SK-N-SH treated with all-trans-retinoic acid at 6 μM for 48 hours (cell line): Measurements from ENCODE around the gene WASF2.

Source experiments
- ATAC-seq: fragments of 200-7000 bp; cut with Tn5 transposase; 3 replicates; pipeline ENCODE4 v1.9.1; 2020; ENCODE audit warnings: mild to moderate bottlenecking, moderate library complexity
- CSDC2 ChIP-seq: fragments of 250-450 bp; sonication (Bioruptor Pico); IDR thresholded peaks from 2 replicates; pipeline ENCODE4 v1.5.0; 2020; ENCODE audit warnings: mild to moderate bottlenecking, moderate library complexity
- ESRRG ChIP-seq: fragments of 250-450 bp; sonication (Bioruptor Pico); IDR thresholded peaks from 2 replicates; pipeline ENCODE4 v1.6.1; 2021; ENCODE audit warnings: mild to moderate bottlenecking
- GLIS3 ChIP-seq: fragments of 250-450 bp; sonication (Bioruptor Pico); IDR thresholded peaks from 2 replicates; pipeline ENCODE4 v1.5.0; 2020; ENCODE audit warnings: mild to moderate bottlenecking, moderate library complexity
- ISL1 ChIP-seq: fragments of 250-450 bp; sonication (Bioruptor Pico); IDR thresholded peaks from 2 replicates; pipeline ENCODE4 v2.1.2; 2022; ENCODE audit warnings: mild to moderate bottlenecking, moderate library complexity
- OSR1 ChIP-seq: fragments of 250-450 bp; sonication (Bioruptor Pico); IDR thresholded peaks from 2 replicates; pipeline ENCODE4 v1.8.0; 2022; ENCODE audit warnings: moderate library complexity, mild to moderate bottlenecking, inconsistent platforms
- PPARA ChIP-seq: fragments of 250-450 bp; sonication (Bioruptor Pico); IDR thresholded peaks from 2 replicates; pipeline ENCODE4 v1.5.0; 2020; ENCODE audit warnings: mild to moderate bottlenecking, borderline replicate concordance
- RARB ChIP-seq: fragments of 250-450 bp; sonication (Bioruptor Pico); IDR thresholded peaks from 2 replicates; pipeline ENCODE4 v1.8.0; 2021; ENCODE audit warnings: mild to moderate bottlenecking, moderate library complexity
- SNAI2 ChIP-seq: fragments of 250-450 bp; sonication (Bioruptor Pico); IDR thresholded peaks from 2 replicates; pipeline ENCODE4 v1.5.0; 2020; ENCODE audit warnings: mild to moderate bottlenecking, moderate library complexity
- TOX ChIP-seq: fragments of 250-450 bp; sonication (Bioruptor Pico); IDR thresholded peaks from 2 replicates; pipeline ENCODE4 v1.8.0; 2021; ENCODE audit warnings: mild to moderate bottlenecking, moderate library complexity, borderline replicate concordance
- ZC3H10 ChIP-seq: fragments of 250-450 bp; sonication (Bioruptor Pico); IDR thresholded peaks from 2 replicates; pipeline ENCODE4 v1.5.1; 2021; ENCODE audit warnings: mild to moderate bottlenecking, moderate library complexity
- ZFP3 ChIP-seq: fragments of 250-450 bp; sonication (Bioruptor Pico); IDR thresholded peaks from 2 replicates; pipeline ENCODE4 v1.5.0; 2020; ENCODE audit warnings: mild to moderate bottlenecking, moderate library complexity
- ZNF565 ChIP-seq: fragments of 450-650 bp; formaldehyde crosslinking; conservative IDR thresholded peaks from 2 replicates; pipeline ENCODE4 v1.5.0; 2020; ENCODE audit warnings: low read depth, mild to moderate bottlenecking, moderate library complexity
- ZNF70 ChIP-seq: fragments of 450-650 bp; formaldehyde crosslinking; IDR thresholded peaks from 2 replicates; pipeline ENCODE4 v1.5.0; 2020; ENCODE audit warnings: mild to moderate bottlenecking, moderate library complexity
- ZNF8 ChIP-seq: fragments of 450-650 bp; formaldehyde crosslinking; IDR thresholded peaks from 2 replicates; pipeline ENCODE4 v1.5.0; 2020; ENCODE audit warnings: mild to moderate bottlenecking, moderate library complexity
- TF ChIP-seq, protein P1 (sequence below): fragments of 250-450 bp; sonication (Bioruptor Pico); IDR thresholded peaks from 2 replicates; pipeline ENCODE4 v1.8.0; 2020; ENCODE audit warnings: mild to moderate bottlenecking, moderate library complexity, borderline replicate concordance
- TF ChIP-seq, protein P2 (sequence below): fragments of 250-450 bp; sonication (Bioruptor Pico); IDR thresholded peaks from 2 replicates; pipeline ENCODE4 v1.8.0; 2021; ENCODE audit warnings: low read depth, mild to moderate bottlenecking, moderate library complexity, borderline replicate concordance
- TF ChIP-seq, protein P3 (sequence below): fragments of 250-450 bp; sonication (Bioruptor Pico); IDR thresholded peaks from 2 replicates; pipeline ENCODE4 v1.5.0; 2020; ENCODE audit warnings: mild to moderate bottlenecking, moderate library complexity
- TF ChIP-seq, protein P4 (sequence below): fragments of 250-450 bp; sonication (Bioruptor Pico); IDR thresholded peaks from 2 replicates; pipeline ENCODE4 v1.5.1; 2020; ENCODE audit warnings: low read depth, mild to moderate bottlenecking, moderate library complexity

The WASF2 gene

DNA sequence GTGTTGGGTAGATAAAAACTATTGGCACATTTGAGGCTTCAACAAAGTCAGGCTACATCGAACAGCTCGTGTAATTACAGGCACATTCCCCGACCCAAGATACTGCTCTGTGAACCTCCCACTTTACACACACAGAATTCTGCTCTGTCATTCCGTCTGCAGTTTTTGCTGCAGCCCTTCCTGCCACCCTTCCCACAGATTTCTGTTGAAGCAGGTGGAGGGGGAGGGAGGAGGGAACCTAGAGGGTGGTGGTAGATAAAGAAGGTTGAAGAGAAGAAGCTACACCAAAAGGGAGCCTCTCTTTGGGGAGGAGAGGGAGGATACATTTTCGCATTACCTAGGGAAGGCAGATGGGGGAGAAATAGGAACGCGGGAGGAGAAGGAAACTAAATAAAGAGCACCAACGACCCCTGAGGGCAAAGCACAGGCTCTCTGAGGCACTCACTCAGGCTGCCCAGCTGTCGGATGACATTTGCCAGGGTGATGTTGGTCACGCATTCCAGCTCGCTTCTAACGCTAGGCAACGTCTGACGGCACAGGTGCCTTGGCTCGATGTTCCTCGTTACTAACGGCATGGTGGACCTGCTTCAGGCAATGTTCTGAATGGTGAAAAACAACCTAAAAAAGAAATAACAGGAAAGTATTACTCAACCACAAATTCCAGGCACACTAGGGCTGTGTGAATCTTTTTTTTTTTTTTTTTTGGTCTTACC is 61.5 kb downstream of the WASF2 start (continued):
- TF ChIP-seq ZNF70 (CRISPR knock-in tag) = no peak
- TF ChIP-seq TOX = no peak
- TF ChIP-seq, protein P1, sequence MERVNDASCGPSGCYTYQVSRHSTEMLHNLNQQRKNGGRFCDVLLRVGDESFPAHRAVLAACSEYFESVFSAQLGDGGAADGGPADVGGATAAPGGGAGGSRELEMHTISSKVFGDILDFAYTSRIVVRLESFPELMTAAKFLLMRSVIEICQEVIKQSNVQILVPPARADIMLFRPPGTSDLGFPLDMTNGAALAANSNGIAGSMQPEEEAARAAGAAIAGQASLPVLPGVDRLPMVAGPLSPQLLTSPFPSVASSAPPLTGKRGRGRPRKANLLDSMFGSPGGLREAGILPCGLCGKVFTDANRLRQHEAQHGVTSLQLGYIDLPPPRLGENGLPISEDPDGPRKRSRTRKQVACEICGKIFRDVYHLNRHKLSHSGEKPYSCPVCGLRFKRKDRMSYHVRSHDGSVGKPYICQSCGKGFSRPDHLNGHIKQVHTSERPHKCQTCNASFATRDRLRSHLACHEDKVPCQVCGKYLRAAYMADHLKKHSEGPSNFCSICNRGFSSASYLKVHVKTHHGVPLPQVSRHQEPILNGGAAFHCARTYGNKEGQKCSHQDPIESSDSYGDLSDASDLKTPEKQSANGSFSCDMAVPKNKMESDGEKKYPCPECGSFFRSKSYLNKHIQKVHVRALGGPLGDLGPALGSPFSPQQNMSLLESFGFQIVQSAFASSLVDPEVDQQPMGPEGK (CRISPR knock-in tag) = no peak
- no peak for TF ChIP-seq ZNF8
- no peak for TF ChIP-seq ZFP3 (CRISPR knock-in tag)
- TF ChIP-seq PPARA (CRISPR knock-in tag) = no peak

DNA sequence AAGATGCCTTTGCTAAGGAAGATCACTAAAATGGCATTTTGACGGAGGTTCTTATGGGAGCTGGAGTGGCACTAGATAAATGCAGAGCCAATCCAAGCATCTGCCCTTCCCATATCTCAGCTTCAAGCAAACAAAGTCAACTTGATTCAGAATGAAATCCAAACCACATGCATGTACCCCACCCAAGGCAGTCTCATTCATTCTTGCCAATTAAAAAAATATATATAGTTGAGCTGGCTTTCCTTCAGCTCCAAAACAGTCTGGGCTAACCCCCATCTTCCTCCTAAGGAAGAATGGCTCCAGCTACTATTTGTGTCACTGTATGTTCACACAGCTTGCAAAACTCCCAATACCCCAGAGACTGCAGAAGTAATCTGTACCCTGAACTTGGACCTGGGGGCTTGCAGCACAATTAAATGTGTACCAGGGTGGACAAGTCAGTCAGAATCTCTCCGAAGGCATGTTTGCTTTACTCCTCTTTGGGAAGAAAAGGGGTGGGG is 62.1 kb downstream of the WASF2 start:
- ATAC-seq = no peak
- TF ChIP-seq ZNF565 (CRISPR knock-in tag) = no peak
- no peak for TF ChIP-seq CSDC2 (CRISPR knock-in tag)
- no peak for TF ChIP-seq OSR1
- TF ChIP-seq RARB = no peak
- no peak for TF ChIP-seq GLIS3
- TF ChIP-seq ISL1 (CRISPR knock-in tag) = no peak
- no peak for TF ChIP-seq PPARA (CRISPR knock-in tag)
- TF ChIP-seq, protein P1 (CRISPR knock-in tag) = no peak
- TF ChIP-seq, protein P2, sequence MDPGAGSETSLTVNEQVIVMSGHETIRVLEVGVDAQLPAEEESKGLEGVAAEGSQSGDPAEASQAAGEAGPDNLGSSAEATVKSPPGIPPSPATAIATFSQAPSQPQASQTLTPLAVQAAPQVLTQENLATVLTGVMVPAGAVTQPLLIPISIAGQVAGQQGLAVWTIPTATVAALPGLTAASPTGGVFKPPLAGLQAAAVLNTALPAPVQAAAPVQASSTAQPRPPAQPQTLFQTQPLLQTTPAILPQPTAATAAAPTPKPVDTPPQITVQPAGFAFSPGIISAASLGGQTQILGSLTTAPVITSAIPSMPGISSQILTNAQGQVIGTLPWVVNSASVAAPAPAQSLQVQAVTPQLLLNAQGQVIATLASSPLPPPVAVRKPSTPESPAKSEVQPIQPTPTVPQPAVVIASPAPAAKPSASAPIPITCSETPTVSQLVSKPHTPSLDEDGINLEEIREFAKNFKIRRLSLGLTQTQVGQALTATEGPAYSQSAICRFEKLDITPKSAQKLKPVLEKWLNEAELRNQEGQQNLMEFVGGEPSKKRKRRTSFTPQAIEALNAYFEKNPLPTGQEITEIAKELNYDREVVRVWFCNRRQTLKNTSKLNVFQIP (CRISPR knock-in tag) = no peak
- TF ChIP-seq, protein P3, sequence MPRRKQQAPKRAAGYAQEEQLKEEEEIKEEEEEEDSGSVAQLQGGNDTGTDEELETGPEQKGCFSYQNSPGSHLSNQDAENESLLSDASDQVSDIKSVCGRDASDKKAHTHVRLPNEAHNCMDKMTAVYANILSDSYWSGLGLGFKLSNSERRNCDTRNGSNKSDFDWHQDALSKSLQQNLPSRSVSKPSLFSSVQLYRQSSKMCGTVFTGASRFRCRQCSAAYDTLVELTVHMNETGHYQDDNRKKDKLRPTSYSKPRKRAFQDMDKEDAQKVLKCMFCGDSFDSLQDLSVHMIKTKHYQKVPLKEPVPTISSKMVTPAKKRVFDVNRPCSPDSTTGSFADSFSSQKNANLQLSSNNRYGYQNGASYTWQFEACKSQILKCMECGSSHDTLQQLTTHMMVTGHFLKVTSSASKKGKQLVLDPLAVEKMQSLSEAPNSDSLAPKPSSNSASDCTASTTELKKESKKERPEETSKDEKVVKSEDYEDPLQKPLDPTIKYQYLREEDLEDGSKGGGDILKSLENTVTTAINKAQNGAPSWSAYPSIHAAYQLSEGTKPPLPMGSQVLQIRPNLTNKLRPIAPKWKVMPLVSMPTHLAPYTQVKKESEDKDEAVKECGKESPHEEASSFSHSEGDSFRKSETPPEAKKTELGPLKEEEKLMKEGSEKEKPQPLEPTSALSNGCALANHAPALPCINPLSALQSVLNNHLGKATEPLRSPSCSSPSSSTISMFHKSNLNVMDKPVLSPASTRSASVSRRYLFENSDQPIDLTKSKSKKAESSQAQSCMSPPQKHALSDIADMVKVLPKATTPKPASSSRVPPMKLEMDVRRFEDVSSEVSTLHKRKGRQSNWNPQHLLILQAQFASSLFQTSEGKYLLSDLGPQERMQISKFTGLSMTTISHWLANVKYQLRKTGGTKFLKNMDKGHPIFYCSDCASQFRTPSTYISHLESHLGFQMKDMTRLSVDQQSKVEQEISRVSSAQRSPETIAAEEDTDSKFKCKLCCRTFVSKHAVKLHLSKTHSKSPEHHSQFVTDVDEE (CRISPR knock-in tag) = no peak
- TF ChIP-seq, protein P4, sequence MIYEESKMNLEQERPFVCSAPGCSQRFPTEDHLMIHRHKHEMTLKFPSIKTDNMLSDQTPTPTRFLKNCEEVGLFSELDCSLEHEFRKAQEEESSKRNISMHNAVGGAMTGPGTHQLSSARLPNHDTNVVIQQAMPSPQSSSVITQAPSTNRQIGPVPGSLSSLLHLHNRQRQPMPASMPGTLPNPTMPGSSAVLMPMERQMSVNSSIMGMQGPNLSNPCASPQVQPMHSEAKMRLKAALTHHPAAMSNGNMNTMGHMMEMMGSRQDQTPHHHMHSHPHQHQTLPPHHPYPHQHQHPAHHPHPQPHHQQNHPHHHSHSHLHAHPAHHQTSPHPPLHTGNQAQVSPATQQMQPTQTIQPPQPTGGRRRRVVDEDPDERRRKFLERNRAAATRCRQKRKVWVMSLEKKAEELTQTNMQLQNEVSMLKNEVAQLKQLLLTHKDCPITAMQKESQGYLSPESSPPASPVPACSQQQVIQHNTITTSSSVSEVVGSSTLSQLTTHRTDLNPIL = no peak
- no peak for TF ChIP-seq ZNF70 (CRISPR knock-in tag)
- no peak for TF ChIP-seq ESRRG (CRISPR knock-in tag)
- no peak for TF ChIP-seq ZC3H10 (CRISPR knock-in tag)
- no peak for TF ChIP-seq SNAI2

DNA sequence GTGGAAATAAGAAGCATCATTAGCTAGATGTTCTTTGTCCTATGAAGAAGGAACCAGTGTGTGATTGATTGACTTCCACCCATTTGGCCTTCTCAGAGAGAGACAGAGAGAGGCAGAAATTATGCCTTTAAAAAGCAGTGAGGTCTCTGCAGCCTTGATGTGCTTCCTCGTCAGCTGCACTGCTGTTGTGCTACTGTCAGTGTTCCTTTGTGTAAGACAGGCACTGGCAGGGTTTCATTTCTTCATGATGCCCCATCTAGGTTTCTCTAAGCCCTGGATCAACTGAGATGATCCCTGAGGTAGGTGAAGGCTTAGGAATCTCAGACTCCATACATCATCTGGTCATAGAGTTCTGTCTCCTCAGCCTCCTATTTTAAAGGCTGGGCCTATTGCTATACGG is 62.6 kb downstream of the WASF2 start:
- TF ChIP-seq SNAI2 (no peak), GLIS3 (no peak), ZNF70 (CRISPR knock-in tag) (no peak)
- TF ChIP-seq, protein P1 (CRISPR knock-in tag) = no peak
- no peak for ATAC-seq
